Endothelial cell of umbilical vein (primary cell): ENCODE measurements around the gene CNTLN. TPM values are rescaled to one million over a fixed set of nuclear protein-coding genes. Genes with fewer than 3 reads are reported as not detected.
"Not testable (repeated sequence)": the region's sequence is repeated elsewhere in the genome, so short reads cannot be mapped to it uniquely, and the experiment has no call there.

Experiments
- BruUV-seq: library from RNA; stranded (reverse); fragments of 400-500 nt; replicated peaks from 2 replicates; lab custom pipeline; 2021; lab: Mats Ljungman, UMichigan
- CTCF ChIA-PET: fragments of 300-600, 350-600 bp; sonication (Branson Sonifier 250); formaldehyde crosslinking; loops from one replicate; lab custom pipeline; 2021; ENCODE audit warnings: antibody characterized with exemption, inconsistent platforms; lab: Charles Lee
- POLR2A ChIA-PET: fragments of 300-600, 350-600 bp; sonication (Branson Sonifier 250); formaldehyde crosslinking; loops from one replicate; lab custom pipeline; 2021; ENCODE audit warnings: antibody characterized with exemption, inconsistent platforms; lab: Charles Lee
- DNase-seq: peaks from one replicate; pipeline ENCODE4 v3.0.0-alpha.2; 2011; ENCODE audit warnings: low read depth, low spot score
- FAIRE-seq: peaks from 2 replicates; lab custom pipeline; 2011; peaks lifted over from hg19 to GRCh38; lab: Jason Lieb, UNC
- H2AFZ ChIP-seq: 2 replicates; pipeline ENCODE4 v1.6.0; 2012; ENCODE audit warnings: low read depth, low read length, control low read depth, inconsistent platforms
- H3K27ac ChIP-seq: 2 replicates; pipeline ENCODE4 v1.5.1; 2011; ENCODE audit warnings: low read depth, mild to moderate bottlenecking, control low read depth, low read length, moderate library complexity; ENCODE audit not compliant: insufficient read depth
- H3K27me3 ChIP-seq, 2 experiments: 2 replicates each; pipeline versions ENCODE4 v1.6.0 to v1.6.1; 2011; ENCODE audit warnings: low read length in 2 of 2, mixed read lengths in 1 of 2; ENCODE audit not compliant: control insufficient read depth in 2 of 2, insufficient read depth in 2 of 2
- H3K36me3 ChIP-seq, 2 experiments: 2 replicates in 1 of 2; 3 replicates in 1 of 2; pipeline ENCODE4 v1.5.1; 2011; ENCODE audit warnings: low read length in 2 of 2, mild to moderate bottlenecking in 1 of 2, moderate library complexity in 1 of 2; ENCODE audit not compliant: control insufficient read depth in 2 of 2, insufficient read depth in 2 of 2; ENCODE audit errors: extremely low read depth in 1 of 2
- H3K4me1 ChIP-seq: 3 replicates; pipeline ENCODE4 v1.5.1; 2011; ENCODE audit warnings: mild to moderate bottlenecking, low read length; ENCODE audit not compliant: control insufficient read depth, insufficient read depth; ENCODE audit errors: extremely low read depth
- H3K4me2 ChIP-seq: 2 replicates; pipeline ENCODE4 v1.6.1; 2011; ENCODE audit warnings: low read length, control low read depth, mixed read lengths; ENCODE audit not compliant: insufficient read depth
- H3K4me3 ChIP-seq, 3 experiments: fragments of 200-600 bp in 1 of 3; sonication (generic), shearing (Covaris generic) in 1 of 3; replicated peaks in 1 of 3; 2 replicates each; pipeline ENCODE4 v1.5.1; 2011 to 2016; ENCODE audit warnings: control low read depth in 3 of 3, low read length in 3 of 3, mild to moderate bottlenecking in 2 of 3, inconsistent platforms in 1 of 3, low read depth in 1 of 3, moderate library complexity in 1 of 3; ENCODE audit not compliant: insufficient read depth in 1 of 3
- H3K79me2 ChIP-seq: 2 replicates; pipeline ENCODE4 v1.6.0; 2012; ENCODE audit warnings: low read length, inconsistent platforms; ENCODE audit not compliant: control insufficient read depth, insufficient read depth
- H3K9ac ChIP-seq: replicated peaks from 2 replicates; pipeline ENCODE3; 2011; ENCODE audit warnings: low read length, control low read depth; ENCODE audit not compliant: insufficient read depth; ENCODE audit errors: extremely low read depth
- H3K9me1 ChIP-seq: replicated peaks from 3 replicates; pipeline ENCODE4 v1.6.0; 2011; ENCODE audit warnings: mild to moderate bottlenecking, low read length; ENCODE audit not compliant: control insufficient read depth, insufficient read depth; ENCODE audit errors: extremely low read depth
- H3K9me3 ChIP-seq: replicated peaks from 2 replicates; pipeline ENCODE4 v1.5.1; 2012; ENCODE audit warnings: low read length, inconsistent platforms; ENCODE audit not compliant: control insufficient read depth, insufficient read depth
- H4K20me1 ChIP-seq: replicated peaks from 2 replicates; pipeline ENCODE3; 2011; ENCODE audit warnings: mild to moderate bottlenecking, low read length; ENCODE audit not compliant: control insufficient read depth, insufficient read depth; ENCODE audit errors: extremely low read depth
- EZH2 ChIP-seq: IDR thresholded peaks from 2 replicates; pipeline ENCODE4 v1.6.1; 2012; ENCODE audit warnings: borderline replicate concordance, low read depth, mild to moderate bottlenecking, moderate library complexity, low read length, inconsistent platforms; ENCODE audit not compliant: severe bottlenecking
- FOS ChIP-seq: IDR thresholded peaks from 2 replicates; pipeline ENCODE4 v1.6.1; 2011; ENCODE audit warnings: mild to moderate bottlenecking, low read length, moderate library complexity, borderline replicate concordance; ENCODE audit not compliant: insufficient read depth
- GATA2 ChIP-seq: IDR thresholded peaks from 2 replicates; pipeline ENCODE4 v1.7.0; 2011; ENCODE audit warnings: low read depth, mild to moderate bottlenecking, moderate library complexity, mixed read lengths, low read length; ENCODE audit not compliant: insufficient read length, insufficient read depth
- JUN ChIP-seq: IDR thresholded peaks from 2 replicates; pipeline ENCODE4 v1.6.1; 2011; ENCODE audit warnings: borderline replicate concordance, low read depth; ENCODE audit not compliant: insufficient read length, insufficient read depth
- MAX ChIP-seq: IDR thresholded peaks from 2 replicates; pipeline ENCODE4 v1.6.1; 2011; ENCODE audit not compliant: insufficient read depth, insufficient read length
- MYC ChIP-seq: IDR thresholded peaks from one replicate; pipeline ENCODE4 v1.6.1; 2011; ENCODE audit warnings: mild to moderate bottlenecking, low read depth, low read length
- POLR2A ChIP-seq: IDR thresholded peaks from 2 replicates; pipeline ENCODE4 v1.6.1; 2012; ENCODE audit warnings: low read depth, mild to moderate bottlenecking, control low read depth, low read length
- POLR2AphosphoS5 ChIP-seq: IDR thresholded peaks from 2 replicates; pipeline ENCODE4 v1.6.1; 2012; ENCODE audit warnings: low read depth, mild to moderate bottlenecking, control low read depth, low read length, moderate library complexity; ENCODE audit not compliant: insufficient read depth
- dilution Hi-C: fragments of 300-500 bp; cut with MboI; formaldehyde crosslinking; loops from one replicate; pipeline ENCODE4 v1.15.0; 2019; ENCODE audit warnings: low sequenced_read_pairs; ENCODE audit not compliant: extremely low pct_ligation_motif_present
- intact Hi-C: fragments of 100-400 bp; cut with micrococcal nuclease; formaldehyde crosslinking; loops from one replicate; pipeline ENCODE4 v1.10.0; 2022
- polyA plus RNA-seq, 4 experiments: library from polyadenylated mRNA; depleted of rRNA in 3 of 4; stranded (reverse) in 3 of 4; unstranded in 1 of 4; fragments of >200 nt; gene quantifications; 2 replicates each; pipeline versions ENCODE4 v1.2.1 to v1.2.3, GENCODE V29; 2011 to 2012; ENCODE audit warnings: missing spikeins in 1 of 4
- total RNA-seq: library from RNA; stranded (reverse); gene quantifications from 2 replicates; pipeline ENCODE4 v1.2.3, GENCODE V29; 2021
- TF ChIP-seq, protein P1 (sequence below), 2 donors: IDR thresholded peaks; 1 replicate in 1 of 2; 2 replicates in 1 of 2; pipeline ENCODE4 v1.5.1; 2011; ENCODE audit warnings: low read length in 2 of 2, mild to moderate bottlenecking in 2 of 2, moderate library complexity in 2 of 2, control low read depth in 1 of 2, inconsistent platforms in 1 of 2, low read depth in 1 of 2; ENCODE audit not compliant: insufficient read depth in 1 of 2; ENCODE audit errors: extremely low read depth in 1 of 2

CNTLN gene
- total and polyA plus RNA-seq, 2 donors (not counting 3 experiments of a cell fraction or from before 2014, with no cell fraction given), result 3.5 to 15.8 TPM

DNA sequence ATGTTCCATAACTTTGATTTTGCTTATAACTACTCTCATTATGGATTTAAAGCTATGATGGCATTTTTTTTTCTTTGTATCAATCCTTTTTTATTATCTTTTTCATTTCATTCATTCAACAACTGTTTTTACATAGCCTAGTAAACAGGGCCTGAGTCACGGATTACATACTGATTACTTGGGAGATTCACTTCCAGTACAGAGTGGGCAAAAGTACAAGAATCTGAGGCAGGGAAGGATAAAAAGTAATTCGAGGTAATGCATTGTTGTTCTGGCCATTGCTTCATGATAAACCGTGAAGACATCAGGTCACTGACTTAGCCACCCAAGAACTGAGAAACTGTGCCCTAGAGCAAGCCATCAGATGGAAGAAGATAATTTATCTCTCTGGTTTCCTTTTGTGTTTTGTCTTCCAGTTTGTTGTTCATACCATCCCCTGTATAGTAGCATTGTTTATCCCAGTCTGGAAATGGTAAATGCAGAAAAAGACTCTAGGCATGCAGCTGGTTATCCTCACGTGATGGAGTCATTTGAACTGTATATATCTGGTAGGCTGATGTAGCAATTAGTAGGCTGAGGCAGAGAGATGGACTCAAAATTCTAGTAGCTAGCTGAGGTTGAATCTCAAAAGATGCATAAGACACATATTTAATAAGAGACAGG lies 145.6 kb downstream of the CNTLN start:
- Histone ChIP-seq H3K36me3 (no peaks in the 10 kb centered on the region), H3K4me2 (no peak overlapping the region), H2AFZ (no peak overlapping the region), H3K9me1 (no peaks in the 10 kb centered on the region), H3K9me3 (no peaks in the 10 kb centered on the region), H3K9ac (no peak overlapping the region), H3K27ac (no peak overlapping the region), H3K4me1 (no peaks in the 10 kb centered on the region), H3K27me3 (no peaks in the 10 kb centered on the region), H4K20me1 (no peaks in the 10 kb centered on the region), H3K4me3 (no peak overlapping the region), H3K79me2 (no peaks in the 10 kb centered on the region)
- ChIA-PET POLR2A (no interaction called here), CTCF (interaction anchor here (0.6 kb wide), 1 partner anchor 1855 kb away, joined by 4 read pairs; no protein-coding TSS in a partner anchor)
- no TSS peak for BruUV-seq
- dilution Hi-C loops, result no loop called here
- FAIRE-seq, result no peak
- no peak for TF ChIP-seq FOS
- TF ChIP-seq JUN, result no peak
- no peak for TF ChIP-seq MYC
- no peak for TF ChIP-seq EZH2
- no peak for TF ChIP-seq MAX
- TF ChIP-seq POLR2A, result no peak
- TF ChIP-seq POLR2AphosphoS5, result no peak
- TF ChIP-seq GATA2, result no peak
- TF ChIP-seq, protein P1, sequence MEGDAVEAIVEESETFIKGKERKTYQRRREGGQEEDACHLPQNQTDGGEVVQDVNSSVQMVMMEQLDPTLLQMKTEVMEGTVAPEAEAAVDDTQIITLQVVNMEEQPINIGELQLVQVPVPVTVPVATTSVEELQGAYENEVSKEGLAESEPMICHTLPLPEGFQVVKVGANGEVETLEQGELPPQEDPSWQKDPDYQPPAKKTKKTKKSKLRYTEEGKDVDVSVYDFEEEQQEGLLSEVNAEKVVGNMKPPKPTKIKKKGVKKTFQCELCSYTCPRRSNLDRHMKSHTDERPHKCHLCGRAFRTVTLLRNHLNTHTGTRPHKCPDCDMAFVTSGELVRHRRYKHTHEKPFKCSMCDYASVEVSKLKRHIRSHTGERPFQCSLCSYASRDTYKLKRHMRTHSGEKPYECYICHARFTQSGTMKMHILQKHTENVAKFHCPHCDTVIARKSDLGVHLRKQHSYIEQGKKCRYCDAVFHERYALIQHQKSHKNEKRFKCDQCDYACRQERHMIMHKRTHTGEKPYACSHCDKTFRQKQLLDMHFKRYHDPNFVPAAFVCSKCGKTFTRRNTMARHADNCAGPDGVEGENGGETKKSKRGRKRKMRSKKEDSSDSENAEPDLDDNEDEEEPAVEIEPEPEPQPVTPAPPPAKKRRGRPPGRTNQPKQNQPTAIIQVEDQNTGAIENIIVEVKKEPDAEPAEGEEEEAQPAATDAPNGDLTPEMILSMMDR (IDR thresholded peaks at IDR 0.05; ENCODE audit: extremely low read depth in 1 of 2, insufficient read depth in 1 of 2, low read depth in 1 of 2, low read length in 2 of 2), result no peak
- no peak for DNase-seq
- intact Hi-C loops, result no loop called here

DNA sequence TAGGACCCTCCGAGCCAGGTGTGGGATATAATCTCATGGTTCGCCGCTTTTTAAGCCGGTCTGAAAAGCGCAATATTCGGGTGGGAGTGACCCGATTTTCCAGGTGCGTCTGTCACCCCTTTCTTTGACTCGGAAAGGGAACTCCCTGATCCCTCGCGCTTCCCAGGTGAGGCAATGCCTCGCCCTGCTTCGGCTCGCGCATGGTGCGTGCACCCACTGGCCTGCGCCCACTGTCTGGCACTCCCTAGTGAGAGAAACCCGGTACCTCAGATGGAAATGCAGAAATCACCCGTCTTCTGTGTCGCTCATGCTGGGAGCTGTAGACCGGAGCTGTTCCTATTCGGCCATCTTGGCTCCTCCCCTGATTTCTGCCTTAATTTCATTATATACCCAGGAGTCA lies 155.8 kb downstream of the CNTLN start:
- H3K79me2 ChIP-seq, BruUV-seq, H2AFZ ChIP-seq, POLR2A ChIA-PET, CTCF ChIA-PET, H3K9ac ChIP-seq, H3K27ac ChIP-seq, H3K9me3 ChIP-seq, dilution Hi-C loops, H3K4me1 ChIP-seq, H3K4me2 ChIP-seq, H3K4me3 ChIP-seq, intact Hi-C loops, DNase-seq, FAIRE-seq, H3K27me3 ChIP-seq, H3K36me3 ChIP-seq, H4K20me1 ChIP-seq, H3K9me1 ChIP-seq: not testable (repeated sequence)
